ENCODE data around the gene C3orf49.

C3orf49 gene

DNA sequence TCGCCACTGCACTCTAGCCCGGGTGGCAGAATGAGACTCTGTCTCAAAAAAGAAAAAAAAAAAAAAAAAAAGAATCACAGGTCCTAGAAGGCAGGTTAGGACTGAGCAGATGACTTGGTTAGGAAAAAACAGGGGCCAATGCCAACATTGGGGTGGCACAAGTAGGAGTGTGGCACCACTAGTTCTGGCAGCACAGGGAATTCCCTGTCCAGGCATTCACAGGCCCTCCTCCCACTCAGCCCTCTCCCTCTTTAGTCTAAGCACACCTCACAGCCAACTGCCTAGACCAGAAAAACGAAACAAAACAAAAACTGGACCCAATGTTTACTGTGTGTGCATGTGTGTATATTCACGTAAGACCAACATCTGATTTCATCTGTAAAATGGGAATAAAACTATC is 34.0 kb downstream of the C3orf49 start:
- DNase-seq: no peak

DNA sequence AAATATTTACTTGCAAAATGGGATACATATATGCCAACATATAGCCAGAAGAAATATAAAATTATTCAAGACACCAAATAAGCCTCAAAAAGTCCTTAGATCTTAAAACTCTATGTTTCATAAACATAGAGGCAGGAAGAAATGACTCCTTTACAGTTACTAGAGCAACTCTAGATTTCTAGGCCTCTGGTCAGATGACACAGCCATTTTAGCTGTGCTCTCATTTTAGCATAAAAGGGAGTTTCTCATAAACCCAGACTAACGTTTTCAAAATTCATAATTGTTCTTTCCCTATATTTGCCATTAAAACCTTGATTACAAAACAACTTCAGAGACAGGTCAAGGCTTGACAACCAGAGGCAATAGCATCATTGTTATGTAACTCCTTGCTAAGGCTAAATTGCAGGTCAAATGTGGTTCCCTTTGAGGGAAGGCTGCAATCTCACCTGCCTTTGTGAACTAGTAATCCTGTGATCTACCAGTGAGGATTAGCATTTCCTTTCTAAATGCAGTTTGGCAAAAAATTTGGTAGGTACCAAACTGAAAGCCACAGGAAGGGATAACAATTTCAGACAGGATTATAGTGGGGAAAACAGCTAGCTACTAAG is 36.3 kb downstream of the C3orf49 start:
- no peak for DNase-seq

DNA sequence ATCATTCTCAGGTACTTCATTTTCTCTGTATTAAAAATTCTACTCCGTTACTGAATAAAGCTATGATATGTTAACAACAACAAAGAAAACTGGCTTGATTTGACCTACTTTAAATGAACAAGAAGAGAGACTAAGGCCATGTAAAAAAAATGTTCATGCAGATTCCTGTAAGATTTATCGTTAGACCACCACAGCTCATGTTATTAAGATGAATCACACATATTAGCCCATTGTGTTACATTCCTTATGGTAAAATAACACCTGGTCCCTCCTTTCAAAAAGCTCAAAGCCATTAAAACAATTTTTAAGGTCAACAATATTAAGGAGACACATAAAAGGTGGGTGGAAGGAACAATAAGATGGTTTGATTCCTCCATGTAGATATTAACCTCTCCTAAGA is 38.2 kb downstream of the C3orf49 start:
- no peak for DNase-seq

DNA sequence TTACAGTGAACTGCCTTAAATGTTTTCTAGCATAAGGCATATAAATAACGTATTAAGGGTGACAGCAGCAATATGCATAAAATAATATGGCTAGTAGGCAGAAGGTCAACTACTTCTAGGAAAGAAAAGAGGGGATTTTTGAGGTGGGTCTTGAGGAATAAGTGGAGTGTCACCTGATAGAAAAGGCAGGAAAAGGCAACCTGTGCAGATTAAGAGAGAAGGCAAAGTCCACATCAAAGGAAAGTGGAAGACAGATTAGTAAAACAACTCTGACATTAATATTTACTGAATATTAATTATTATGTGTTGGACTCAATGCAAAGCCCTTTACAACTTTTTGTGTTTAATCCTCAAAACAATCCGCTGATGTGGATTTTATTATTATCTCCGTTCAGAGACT is 41.7 kb downstream of the C3orf49 start:
- DNase-seq: no peak

DNA sequence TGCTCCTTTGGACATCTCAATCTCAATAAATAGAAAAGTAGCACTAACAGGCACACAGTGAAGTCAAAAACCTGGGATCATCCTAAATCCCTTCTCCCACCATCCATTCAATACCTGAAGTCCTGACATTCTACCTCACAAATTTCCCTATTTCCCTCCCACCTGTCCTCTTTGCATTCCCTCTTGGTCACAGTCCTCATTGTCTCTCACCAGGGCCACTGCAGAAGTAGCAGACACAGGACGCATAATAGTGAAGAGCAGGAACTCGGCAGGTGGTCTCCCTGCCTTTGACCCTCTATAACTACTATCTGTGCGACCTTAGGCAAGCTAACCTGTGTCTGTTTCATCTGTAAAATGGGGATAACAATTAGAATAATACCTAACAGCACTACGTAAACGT is 42.2 kb downstream of the C3orf49 start:
- no peak for DNase-seq

DNA sequence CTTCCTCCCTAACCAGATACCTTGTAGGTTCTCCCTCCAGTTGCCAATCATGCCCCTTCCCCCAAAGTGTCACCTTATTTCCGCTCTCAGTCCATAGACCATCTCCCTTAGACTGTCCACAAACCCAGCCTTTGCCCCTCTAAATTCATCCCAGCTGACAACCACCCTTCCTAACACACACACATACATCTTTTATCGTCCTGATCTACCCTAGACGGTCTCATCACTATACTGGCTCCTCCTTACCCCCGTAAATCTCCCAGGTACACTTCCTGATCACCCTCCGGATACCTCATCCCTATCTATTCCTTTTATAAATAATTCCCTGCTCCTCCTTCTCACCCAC is 43.7 kb downstream of the C3orf49 start:
- peak; percentile 30 for DNase-seq

DNA sequence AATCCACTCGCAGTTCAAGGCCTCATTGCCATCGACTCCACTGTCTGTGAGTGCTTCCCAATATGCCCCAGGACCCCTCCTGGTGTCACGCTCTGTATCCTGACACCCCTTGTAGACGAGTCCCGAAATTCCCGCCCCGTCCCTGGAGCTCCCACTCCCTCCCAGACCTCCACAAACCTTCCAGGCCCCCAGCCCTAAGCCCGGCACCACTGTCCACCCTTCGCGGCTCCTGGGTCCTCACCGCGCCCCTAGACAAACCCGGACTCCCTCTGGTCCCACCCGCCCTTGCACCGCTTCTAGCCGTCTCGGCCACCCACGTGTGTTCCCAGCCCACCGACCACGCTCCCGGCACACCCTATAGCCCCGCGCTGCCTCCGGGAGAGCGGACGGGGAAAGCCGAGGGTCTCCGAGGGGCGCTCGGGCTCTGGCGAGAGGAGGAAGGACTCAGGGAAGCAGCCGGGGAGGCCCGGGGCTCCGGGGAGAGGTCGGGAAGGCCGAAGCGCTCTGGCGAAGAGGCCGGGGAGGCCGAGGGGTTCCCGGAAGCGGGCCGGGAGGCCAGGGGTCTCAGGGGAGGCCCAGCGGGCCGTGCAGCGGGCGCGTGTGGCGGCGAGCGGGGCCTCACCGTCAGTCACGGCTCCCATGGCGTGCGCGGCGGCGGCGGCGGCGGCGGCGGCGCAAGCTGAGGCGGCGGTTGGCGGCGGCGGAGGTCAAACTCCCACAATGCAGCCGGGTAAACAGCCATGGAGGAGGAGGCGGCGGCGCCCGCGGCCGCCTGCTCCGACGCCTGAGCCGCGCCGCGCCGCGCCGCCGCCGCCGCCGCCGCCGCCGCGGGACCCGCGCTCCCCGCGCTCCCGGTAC is 44.3 kb downstream of the C3orf49 start, which contains the start of the genes ATXN7 and THOC7:
Gene ATXN7, plus strand, starts transcription at position 718 of the 858 bp plus-strand sequence. CDS start 48,732 bp downstream, outside the sequence.
Gene THOC7, minus strand, starts transcription at position 656 of the 858 bp plus-strand sequence. Its CDS starts 15 bp downstream, at position 641.
- DNase-seq: peak; percentile 85

DNA sequence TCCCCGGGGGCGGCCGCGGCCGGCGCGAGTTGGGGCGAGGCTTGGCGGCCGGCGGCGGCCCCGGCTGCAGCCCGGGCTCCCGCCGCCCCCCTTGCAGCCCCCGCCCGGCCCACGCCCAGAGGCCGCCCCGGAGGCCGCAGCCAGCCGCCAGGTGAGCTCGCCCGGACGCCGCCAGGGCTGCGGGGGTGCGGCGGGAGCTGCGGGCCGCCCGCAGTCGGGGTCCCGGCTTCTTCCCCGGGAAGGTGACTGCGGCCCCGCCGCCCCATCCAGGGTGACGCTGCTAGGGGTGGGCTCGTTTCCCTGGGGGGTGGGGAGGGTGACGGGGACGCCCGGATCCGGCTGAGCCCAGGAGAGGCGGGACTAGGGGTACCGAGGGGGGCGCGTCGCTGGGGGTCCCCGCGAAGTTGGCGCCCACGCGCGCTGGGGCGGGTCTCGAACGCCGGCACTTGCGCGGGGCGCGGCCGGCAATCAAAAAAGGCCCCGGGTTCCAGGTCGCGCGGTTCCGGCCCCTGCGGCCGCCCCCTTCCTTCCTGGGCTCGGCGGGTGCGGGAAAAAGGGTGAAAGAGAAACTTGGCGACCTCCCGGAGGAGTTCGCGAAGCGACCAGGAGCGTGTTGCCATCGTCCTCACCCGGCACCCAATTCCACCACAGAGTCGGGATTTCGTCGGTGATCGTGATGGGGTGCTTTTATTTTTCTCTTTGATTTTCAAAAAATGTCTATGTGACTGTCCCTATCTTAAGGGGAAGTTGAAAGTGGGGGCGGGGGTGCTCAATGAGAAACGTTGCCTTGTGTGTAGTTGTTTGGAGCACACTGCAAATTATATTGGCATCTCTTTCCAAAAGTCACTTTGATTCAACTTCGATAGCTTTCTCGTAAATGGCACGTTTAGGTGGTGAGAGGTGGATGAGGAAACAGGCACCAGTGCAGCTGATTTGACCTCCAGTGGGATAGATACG is 45.2 kb downstream of the C3orf49 start:
- peak; percentile 77 for DNase-seq

DNA sequence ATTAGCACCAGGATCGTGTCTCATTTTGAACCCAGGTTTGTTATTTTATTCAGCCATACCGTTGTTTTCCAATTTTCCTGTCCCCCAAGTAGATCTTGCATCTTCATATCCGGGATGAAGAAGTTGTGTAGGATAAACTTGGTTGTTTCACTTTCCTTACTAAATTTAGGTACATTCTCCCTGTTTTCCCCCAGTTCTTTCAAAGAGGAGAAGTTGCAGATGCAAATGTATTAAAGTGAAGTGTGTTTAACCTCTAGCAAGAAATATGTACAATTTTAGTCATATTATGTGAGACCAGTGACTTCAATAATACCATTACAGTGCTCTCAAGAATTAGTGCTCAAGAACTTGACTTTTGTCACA is 45.8 kb downstream of the C3orf49 start:
- no peak for DNase-seq

DNA sequence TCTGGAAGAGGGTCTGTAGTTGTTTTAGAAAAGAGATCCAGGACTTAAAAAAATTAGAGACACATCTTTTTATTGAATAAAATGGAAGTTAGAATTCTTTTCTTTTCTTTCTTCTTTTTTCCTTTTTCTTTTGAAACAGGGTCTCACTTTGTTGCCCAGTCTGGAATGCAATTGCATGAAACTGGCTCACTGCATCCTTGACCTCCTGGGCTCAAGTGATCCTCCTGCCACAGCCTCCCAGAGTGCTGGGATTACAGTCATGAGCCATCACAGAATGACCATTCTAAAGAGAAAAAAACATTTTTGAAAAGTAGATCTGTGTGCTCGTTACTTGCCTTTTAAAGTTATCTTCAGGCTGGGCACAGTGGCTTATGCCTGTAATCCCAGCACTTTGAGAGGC is 48.1 kb downstream of the C3orf49 start:
- no peak for DNase-seq

DNA sequence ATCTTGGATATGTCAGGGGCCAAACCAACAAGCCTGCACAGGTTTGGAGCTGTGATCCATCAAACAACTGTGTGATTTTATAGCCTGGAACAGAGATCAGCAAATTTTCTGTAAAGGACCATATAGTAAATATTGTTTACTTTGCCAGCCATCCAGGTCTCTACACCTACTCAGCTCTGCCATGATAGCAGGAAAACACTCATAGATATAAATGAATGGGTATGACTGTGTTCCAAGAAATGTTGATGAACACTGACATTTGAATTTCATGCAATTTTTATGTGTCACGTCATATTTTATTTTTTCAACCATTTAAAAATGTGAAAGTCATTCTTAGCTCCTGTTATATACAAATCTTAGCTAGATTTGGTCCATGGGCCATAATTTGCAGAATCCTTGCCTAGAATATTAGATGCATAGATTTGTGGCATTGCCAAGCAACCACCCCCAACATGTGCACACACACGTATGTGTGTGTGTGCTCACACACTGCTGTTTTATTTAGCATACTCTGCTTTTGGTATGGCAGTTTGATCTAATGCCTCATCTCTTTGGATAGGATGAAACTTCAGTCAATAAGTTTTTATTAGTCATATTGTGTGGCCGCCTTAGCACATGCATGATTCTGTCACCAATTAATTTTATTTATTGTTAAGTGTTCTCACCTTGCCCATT is 51.0 kb downstream of the C3orf49 start:
- DNase-seq: no peak

DNA sequence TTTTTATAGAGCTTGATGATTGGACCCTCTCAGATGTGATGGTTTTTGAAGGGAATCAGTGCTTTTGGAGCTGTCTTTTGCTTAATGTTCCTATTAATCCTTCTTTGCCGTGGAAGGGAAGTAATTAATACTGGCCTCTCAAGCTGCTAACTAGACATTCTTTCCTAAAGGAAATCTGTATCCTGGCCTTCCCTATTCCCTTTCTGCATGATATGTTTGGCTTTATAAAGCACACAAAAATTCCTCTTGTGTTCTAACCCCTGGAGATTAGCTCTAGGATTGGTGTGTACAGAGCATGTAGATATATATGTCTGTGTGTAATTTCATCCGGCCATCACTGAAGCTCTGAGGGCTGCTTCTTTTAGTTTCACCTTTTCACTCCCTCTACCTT is 51.5 kb downstream of the C3orf49 start:
- DNase-seq: no peak

DNA sequence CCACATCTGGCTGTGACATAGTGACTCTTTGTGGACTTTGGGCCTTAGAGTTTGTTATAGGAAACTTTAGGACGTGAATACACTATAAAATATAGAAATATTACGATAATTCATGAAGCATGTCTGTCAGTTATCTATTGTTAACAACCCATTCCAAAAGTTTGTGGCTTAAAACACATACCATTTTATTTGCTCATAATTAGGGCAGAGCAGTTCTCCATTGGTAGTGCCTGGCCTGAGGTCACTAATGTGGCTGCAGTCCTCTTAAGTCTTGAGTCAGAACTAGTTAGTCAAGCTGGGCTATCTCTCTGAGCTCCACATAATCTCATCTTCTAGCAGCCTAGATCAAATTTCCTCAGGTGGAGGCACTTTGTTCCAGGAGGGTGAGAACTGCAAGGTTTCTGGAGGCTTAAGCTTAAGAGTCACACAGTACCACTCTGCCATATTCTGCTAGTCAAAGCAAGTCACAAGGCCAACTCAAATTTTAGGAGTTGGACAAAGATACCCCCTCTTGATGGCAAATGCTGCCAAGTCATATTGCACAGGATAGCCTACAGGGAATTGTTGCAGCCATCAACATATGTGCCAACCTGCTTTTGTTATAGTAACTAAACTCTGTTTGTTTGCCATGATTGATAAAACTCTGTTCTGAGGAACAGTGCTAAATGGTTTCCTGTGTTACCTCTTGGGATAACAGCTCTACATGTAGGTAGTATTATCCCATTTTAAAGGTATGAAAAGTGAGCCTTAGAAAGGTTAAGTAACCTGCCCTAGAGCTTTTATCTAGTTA is 53.2 kb downstream of the C3orf49 start:
- DNase-seq: no peak

DNA sequence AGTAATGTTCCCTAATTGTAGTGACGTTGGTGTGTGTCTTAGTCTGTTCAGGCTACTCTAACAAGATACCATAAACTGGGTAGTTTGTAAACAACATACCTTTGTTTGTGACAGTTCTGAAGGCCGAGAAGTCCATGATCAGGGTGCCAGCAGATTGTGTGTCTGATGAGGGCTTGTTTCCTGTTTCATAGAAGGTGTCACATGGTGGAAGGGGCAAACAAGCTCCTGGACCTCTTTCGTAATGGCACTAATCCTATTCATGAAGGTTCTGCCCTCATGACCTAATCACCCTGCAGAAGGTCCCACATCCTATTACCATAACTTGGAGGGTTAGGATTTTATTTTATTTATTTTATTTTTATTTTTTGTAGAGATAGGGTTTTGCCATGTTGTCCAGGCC is 55.7 kb downstream of the C3orf49 start:
- DNase-seq: peak; percentile 36

DNA sequence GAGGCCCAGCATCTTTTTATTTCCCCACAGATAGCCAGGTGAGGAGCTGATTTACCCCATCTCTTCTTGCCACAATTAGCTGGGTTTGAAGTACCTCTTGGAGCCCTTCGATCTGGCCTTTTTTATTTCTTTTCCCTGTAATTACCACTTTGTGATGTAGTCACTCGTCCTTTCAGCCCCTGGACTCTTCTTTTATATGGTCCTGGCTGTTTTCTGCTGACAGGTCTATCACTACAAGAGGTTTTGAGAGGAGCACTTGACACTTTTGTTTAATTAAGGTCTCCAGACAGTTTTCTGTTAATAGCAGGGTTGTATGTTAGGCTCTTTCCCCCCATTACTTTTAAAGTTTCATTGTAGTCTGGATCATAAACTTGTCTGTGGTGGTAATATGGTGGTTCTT is 56.4 kb downstream of the C3orf49 start:
- DNase-seq: no peak

DNA sequence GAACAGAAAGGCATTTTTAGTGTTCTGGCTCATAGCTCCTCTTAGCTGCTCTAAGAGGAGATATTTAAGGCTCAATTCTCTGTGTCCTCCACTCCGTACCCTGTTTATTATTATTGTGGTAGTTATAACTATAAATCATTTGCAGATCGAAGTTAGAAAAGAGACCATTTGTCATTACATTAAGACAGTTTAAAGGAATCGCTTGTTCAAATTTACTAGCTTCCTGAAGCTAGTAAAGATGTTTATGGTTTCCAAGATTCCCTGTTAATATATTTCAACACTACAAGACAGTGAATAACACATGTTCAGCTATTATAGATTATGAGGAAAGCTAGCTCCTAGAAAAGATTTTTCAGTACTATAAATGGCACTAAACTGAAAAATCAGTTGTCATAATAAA is 57.2 kb downstream of the C3orf49 start:
- no peak for DNase-seq

DNA sequence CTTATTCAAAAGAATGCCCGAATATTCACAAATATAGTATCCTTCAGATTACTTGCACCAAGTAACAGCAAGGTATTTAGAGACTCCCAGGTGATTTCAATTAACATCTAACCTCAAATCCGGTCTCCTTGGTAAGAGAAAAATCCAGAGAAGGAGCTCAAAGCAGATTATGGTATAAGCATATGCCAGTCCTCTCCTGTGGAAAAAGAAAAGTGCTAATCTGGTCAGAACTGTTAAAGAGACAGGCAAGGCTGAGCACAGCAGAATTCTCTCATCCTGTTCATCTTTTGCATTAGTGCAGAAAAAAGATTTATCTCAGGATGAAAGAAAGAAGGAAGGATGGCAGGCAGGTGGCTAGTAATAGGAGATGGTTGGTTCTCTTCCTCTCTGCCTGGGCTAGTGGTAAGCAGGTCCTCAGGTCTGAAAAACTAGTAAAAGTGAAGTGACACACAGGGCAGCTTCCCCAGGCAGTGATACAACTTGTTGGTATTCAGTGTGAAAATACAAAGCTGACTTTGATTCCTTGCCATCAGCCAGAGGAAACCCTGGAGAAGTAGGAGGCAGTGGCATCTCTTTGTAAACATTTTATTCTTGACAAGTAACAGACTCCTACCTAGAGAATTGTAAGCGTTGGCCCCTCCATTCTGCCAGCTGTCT is 58.8 kb downstream of the C3orf49 start:
- DNase-seq: no peak

DNA sequence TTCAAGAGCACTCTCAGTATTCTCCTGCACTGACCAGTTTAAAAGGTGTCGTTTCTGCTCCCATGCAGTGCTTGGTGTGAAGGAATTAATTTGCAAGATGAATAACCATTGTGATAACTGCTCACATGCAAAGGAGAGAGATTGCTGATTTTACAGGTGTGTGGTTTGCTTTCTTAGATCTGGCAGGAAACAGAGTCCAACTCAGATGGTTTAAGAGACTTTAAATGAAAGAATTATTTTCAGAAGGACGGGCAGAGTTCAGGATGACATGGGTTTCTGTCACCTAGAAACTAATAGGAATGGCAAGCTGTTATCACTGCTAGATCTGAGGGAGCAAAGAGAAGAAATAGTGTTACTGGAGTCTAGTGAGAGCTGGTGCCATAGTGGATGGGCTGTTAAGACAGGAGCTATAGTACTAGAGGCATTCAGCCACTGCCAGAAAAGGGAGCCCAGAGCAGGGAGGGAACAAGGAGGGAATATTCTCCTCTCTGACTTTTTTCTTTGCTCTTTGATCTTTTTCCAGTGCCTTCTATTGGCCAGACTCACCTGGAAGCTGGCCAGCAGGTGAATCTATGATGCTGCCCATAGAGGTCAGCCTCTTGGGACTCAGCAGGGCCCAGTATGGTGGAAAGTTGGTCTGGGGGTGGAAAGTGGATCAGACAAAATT is 59.4 kb downstream of the C3orf49 start:
- no peak for DNase-seq

DNA sequence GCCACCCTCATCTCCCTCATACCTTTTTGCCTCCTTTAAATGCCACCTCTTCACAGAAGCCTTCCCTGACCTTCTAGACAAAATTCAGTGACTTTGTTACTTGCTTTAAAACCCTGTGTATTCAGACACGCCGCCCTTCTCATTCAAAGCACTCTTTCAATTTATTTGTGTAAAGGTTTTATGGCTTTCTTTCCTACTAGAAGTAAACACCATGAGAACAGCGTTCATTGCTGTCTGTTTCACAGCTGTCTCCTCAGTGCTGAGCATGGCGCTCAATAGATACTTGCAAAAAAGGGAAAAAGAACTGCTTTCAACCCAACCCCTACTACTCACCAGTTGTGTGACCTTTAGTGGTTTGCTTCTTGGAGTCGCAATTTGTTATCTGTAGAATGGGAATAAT is 61.6 kb downstream of the C3orf49 start:
- no peak for DNase-seq

DNA sequence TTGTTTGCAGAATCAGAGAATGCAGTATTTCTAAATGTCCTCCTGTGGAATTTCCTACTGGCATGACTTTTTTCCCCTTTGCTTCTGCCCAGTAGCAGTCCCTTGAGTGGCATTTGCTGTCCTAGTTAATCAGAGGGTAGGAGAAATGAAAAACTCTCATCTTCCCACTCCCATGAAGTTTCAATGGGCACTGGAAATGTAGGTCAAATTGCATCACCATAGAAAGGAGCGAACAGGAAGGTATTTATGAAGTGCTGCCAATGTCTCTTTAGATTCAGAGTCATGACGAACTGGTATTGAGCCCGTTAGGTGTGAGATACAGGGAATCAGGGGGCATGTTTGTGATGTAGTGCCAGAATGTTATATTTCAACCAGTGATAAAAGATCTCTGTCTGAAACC is 67.8 kb downstream of the C3orf49 start:
- no peak for DNase-seq

DNA sequence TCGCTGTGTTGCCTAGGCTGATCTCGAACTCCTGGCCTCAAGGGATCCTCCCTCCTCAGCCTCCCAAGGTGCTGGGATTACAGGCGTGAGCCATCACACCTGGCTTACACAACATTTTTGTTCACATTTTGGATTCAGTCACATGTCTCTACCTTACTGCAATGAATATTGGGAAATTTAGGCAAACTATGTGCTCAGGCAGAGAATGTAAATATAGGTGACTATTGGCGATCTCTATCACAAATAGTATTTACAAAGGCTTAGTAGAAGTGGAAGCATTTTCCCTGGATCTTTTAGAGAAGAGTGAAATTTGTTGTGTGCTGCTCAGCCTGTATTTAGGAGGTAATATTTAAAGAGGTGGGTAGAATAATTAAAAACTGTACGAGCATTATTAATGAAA is 72.4 kb downstream of the C3orf49 start:
- no peak for DNase-seq
